Left ventricle myocardium superior (tissue), 1 donor: Measurements from ENCODE around the gene ATF6B. TPM values are rescaled to one million over a fixed set of nuclear protein-coding genes. Genes with fewer than 3 reads are reported as not detected.
A peak's percentile ranks its signal among the peaks of the same experiment; 100 is the strongest.

ENCODE experiments used
- ATAC-seq: fragments of 200-7000 bp; cut with Tn5 transposase; one replicate; pipeline ENCODE4 v1.9.1; 2020; ENCODE audit warnings: mild to moderate bottlenecking, moderate library complexity
- DNase-seq: peaks from one replicate; pipeline ENCODE4 v3.0.0-alpha.2; 2020
- intact Hi-C: fragments of 100-400 bp; cut with micrococcal nuclease; formaldehyde crosslinking; loops from one replicate; pipeline ENCODE4 v1.11.0; 2022
- total RNA-seq: library from RNA; stranded (reverse); fragmentation: NEBNext Ultra II Directional; extraction: Animal tissue kit (Norgen Biotek cat#: 25700); gene quantifications from one replicate; pipeline ENCODE4 v1.2.1, GENCODE V29; 2021
- donor health status: DM: no; HTN: yes; CAD: no; lungs with severe emphysema.

ATF6B gene
- total RNA-seq, 1 donor from 2014 or later, result 26.8 TPM

DNA sequence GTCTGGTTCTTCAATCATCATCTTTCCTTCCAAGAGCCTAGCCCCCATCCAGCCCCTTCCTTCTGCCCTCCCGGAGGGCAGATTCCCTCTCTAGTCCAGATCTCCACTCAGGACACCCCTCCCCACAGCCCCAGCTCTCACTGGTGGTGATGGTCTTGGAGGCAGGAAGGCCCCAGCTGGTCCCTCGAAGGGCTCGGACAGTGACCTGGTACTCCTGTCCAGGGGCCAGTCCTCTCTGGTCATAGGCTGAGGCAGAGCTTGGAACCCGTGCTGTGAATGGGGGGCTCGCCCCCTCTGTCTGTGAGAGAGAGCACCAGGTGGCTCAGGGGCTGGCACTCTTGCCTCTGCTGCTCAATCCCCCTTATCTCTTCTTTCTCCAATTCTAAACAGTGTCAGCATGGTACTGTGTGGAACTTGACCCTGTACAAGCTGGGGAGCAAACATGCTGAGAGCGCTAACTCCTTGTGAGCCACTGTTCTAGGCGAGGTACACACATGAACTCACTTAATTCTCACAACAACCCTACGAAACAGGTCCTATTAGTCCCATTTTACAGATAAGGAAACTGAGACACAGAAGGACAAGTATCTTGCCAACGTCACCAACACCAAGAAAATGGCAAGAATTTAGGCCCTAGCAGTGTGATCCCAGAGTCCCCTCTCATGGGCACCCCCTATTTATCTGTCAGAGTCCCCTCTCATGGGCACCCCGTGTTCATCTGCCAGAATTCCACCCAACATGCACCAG lies 38.8 kb downstream of the ATF6B start:
- DNase-seq, result no peak
- ATAC-seq, result no peak
- intact Hi-C loops, result no loop called here

DNA sequence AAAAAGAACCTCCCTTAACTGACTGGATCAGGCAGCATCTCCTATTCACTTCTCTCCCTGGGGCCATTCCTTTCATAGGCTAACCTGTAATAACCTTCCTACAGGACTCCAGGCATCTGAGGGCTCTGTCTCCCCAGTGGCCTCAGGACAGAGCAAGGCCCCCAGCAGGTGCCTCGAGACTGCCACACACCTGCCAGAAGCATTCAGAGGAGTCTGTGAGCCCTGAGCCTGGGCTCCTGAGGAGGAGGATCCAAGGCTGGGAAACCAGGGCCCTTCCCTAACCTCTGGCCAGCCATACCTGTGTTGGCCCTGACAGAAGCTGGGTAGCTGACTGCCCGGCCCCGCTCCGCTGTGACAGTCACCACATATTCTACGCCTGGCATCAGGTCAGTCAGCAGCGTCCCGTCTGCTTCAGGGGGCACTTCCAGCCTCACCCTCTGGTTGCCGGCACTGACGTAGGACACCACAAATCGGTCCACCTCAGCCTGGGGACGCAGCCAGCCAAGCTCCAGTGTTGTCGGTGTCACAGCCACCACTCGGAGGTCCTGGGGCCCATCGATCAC lies 39.5 kb downstream of the ATF6B start:
- no peak for DNase-seq
- intact Hi-C loops, result no loop called here
- no peak for ATAC-seq

DNA sequence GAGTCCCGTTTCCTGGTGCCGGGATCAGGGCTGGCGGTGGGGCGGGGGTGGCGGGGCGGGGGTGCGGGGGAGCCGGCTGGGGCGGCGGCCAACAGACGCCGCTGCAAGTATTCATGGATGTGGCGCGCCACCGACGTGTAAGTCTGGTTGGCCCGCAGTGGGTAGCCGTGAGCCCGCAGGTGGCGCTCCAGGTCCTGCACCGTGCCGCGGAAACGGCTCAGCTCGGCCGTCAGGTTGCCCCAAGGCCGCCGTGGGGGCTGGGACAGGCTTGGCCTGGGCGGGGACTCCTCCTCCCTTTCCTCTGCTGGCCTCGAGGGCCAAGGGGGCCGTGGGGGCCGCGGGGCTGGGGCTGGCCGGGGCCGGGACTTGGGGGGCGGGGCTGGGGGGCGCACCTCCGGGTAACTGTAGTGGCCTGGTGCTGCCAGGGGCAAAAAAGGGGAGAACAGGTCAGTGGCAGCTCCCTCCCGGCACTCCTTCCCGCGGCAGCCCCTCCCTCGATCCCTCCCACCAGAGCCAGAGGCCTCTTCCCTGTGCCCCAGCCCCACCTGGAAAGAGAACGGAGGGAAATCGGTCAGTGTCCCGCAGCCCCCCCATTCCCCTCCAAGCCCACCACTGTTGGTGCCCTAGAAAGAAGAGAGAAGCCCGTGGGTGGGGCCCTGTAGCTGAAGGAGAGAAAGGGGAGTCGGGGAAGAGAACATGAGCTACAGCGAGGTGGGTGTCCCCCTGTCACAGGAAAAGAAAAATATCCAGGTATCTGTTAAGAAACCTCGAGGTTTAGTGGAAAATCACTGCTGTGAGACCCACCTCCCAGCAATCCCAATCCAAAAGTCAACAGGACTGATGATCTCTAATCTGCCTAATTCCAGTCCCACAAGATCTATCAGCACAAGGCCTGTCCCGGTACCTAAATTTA lies 40.2 kb downstream of the ATF6B start:
- intact Hi-C loops, result no loop called here
- DNase-seq (peak; percentile 90), ATAC-seq (peak; percentile 83)

DNA sequence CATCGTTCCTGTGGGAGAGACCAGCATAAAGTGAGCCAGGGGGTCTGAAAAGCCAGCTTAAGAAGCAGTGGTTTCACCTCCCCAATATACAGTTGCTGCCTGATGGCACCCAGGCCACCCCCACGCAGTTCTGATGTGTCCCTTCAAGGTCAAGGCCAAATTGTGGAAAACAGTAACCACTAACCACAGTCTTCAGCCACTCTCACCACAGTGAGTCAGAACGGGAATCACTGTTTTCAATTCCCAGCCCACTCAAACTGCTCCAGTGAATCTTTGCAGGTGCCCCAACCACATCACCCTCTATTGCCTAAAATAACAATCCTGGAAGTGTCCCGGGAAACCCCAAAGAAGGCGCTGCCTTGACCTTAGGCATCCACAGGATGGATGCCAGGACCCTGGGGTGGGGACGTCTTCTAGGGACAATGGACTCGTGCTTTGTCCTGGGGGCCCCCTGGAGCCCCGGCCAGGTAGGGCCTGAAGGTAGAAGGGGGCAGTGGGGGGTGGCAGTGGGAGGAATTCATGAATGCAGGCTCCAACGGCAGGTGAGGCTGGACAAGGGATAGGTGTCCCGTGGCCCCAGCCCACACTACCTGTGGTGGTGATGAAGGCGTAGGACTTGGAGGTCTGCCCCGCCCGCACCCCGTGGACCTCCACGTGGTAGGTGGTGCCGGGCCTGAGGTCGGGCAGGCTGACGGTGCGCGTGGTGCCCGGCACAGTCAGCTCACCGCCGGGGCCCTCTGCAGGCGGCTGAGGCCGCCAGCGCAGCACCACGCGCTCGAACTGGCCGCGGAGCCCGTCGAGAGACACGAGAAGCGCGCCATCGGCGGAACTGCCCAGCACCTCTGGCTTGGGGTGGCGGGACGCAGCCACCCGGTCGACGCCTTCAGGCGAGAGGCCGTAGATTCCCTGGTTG lies 41.1 kb downstream of the ATF6B start:
- DNase-seq (peak; percentile 56), ATAC-seq (no peak)
- intact Hi-C loops, result no loop called here

DNA sequence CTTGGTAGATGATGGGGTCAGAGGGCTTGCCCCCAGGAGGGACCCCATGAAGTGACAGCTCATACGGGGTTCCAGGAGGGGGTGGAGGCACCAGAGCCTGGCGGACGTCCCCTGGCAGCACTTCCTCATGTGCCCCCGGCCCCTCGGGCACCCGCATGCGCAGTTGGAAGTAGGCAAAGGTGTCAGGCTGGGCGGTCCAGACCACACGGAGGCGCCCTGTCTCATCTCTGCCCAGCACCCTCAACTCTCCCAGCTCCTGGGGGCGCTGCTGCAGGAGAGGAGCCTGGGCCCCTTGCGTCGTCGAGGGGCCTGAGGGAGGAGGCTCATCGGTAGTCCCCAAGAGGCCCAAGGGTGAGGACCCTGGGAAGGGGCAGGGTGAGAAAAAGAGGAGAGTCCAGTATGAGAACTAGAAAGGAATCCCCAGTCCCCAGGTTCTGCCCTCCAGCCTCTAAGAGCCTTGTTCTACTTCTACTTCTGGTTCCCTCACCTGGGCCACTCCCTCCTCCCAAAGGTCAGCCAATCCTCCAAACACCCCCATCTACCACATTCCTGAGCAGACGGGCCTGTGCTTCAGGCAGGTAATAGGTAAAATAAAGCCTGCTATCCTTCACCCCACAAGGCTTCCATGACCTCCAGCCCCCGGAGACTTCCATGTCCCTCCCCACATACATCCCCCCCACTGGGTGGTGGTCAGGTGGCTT lies 42.1 kb downstream of the ATF6B start:
- DNase-seq, result no peak
- intact Hi-C loops, result no loop called here
- no peak for ATAC-seq

DNA sequence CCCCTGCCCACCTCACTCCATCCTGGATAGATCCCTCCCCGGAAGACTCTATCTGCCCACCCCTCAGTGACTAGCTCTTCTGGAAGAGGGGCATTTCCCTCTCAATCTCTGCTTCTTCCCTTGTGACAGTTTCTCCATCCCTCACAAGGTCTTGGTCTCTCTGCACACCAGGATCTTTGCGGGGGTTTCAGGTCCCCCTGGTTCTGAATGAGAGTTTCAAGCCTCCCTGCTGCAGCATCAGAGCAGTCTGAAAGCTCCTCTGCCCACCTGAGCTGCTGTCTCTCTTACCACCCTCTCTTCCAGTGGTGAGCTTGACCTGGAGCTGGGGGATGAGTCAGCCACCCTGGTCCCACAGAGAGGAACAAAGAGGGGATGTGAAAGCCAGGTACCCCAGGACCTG lies 43.3 kb downstream of the ATF6B start:
- intact Hi-C loops, result no loop called here
- ATAC-seq, result no peak
- DNase-seq, result no peak

DNA sequence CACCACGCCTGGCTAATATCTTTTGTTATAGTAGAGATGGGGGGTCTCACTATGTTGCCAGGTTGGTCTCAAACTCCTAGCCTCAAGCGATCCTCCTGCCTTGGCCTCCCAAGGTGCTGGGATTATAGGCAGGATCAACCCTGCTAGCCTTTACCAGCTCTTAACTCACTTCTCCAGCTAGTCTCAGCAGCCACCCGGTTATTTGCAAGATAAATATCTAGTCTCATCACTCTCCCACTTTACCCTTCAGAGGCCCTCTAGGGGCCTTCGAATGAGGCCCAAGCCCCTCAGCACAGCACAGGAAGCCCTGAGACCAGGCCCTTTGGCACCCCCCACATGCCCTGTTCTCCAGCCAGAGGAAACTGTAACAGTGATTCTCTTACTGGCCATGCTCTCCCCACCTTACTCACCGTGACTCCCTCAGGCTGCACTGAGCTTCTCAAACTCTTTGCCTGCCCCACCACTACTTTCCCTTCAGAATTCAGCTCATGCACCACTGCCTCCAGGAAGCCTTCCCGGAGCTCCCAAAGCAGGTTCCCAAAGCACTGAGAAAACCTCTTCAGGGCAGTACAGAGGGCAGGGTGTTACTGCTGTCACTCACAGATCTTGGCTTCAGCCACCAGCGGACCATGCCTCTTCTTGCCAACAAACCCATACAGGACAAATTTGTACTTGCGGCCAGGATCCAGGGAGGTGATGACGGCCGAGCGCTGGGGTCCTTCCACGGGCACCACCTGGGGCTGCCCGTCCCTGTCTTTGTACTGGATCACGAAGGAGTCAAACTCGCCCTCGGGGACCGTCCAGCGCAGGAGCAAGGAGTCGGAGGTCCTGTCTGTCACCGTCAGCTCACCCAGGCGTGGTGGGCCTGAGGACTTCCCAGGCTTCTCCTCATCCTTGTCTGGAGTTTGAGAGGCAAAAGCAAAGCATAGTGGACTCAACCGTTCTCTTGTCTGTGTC lies 44.0 kb downstream of the ATF6B start:
- ATAC-seq (no peak), DNase-seq (no peak)
- intact Hi-C loops, result no loop called here

DNA sequence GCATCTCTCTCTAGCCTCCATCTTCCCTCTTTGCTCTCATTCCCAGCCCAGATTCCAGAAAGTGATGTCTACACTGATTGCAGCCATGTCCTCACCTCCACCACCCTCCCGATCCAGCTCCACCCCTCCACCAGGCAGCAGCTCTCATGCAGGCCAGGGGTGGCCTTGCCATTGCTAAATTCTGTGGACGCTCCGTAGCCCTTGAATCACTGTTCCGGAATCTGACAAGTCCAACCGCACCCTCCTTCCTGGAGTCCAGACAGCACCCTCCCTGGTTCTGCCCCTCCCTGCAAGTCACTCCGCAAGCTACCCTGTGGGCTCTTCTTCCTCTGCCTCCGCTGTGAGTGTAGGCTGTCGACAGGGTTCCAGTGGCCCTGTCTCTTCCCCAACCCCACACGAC lies 45.1 kb downstream of the ATF6B start:
- peak; percentile 75 for DNase-seq
- intact Hi-C loops, result no loop called here
- peak; percentile 68 for ATAC-seq

DNA sequence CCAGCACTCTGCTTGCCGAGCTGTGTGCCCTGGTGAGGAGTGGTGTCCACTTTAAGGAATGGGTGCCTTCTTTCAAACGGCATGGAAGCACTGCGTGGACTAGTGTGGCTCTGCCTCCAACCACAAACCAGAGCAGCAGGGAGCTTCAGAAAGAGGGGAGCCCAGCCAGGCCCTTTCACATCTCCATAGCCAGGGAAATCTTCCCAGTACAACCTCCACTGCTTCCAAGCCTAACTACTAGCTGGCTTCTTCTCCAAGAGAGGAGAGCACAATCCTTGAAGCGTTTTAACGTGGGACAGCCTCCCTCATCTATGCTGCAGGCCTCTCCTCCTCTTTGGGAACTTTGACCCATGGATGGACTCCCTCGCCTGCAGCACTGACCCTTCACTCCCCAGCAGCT lies 45.6 kb downstream of the ATF6B start:
- DNase-seq (no peak), ATAC-seq (peak; percentile 1)
- intact Hi-C loops, result no loop called here

DNA sequence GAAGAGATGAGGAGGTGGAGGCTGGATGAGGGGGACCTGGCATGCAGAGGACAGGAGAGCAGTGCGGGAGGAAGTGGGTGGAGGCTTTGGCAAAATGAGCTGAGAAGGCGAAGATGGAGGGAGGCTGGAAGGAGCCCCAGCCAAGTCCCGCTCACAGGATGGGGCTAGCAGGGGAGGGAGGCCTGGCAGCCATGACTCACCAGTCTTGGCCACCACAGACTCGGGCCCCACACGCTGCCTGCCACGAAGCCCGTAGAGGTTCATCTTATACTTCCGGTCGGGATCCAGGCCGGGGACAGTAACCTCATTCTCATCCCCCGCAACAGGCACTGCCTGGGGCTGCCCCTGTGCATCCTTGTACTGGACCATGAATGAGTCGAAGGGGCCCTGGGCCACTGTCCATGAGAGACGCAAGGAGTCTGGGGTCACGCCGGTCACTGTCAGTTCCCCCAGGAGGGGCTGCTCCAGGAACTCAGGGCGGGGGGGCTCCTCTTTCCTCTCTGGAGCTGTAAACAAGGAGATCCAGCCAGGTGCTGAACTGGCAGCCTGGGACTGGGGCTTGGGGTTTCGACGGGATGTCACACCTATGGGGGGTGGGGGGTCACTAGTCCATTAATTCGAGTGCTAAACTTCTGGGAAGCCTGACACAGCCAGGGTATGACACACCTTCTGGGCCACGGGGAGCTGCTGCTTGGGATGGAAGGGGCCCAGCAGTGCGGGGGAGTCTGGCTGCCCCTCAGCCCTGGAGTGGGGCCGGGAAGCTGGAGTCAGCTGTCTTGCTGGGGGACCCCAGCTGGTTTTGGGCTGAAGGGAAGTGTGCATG lies 46.7 kb downstream of the ATF6B start:
- intact Hi-C loops, result no loop called here
- peak; percentile 73 for ATAC-seq
- DNase-seq, result peak; percentile 82

DNA sequence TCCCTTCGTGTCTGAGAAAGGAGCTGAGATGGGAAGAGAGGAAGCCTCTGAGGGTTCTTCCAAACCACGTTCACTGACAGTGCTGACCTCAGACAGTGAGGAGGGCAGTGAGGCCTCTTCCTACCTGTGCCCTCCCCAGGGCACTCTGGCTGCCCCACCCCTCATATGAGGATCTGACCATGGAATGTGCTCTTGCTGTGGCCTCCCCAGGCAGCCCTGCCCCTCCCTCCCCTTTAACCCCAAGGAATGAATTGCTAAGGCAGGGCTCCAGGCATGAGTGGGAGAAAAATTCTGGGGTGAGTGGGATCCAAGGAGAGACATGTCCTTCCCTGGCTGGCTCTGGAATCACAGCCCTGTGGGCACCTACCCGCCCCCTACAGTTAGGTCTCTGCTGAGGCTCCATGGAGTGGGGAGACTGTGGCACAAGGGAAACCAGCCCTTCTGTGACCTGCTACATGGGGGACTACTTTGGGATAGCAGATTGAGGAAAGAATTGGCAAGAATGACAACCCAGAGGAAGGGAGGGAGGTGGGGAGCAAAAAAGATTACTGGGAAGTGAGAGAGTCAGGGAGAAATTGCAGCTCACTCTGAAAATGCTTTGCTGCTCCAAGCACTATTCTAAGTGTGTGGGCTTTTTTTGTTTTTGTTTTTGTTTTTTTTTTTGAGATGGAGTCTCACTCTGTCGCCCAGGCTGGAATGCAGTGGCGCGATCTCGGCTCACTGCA lies 48.3 kb downstream of the ATF6B start:
- no peak for DNase-seq
- ATAC-seq, result no peak
- intact Hi-C loops, result no loop called here

DNA sequence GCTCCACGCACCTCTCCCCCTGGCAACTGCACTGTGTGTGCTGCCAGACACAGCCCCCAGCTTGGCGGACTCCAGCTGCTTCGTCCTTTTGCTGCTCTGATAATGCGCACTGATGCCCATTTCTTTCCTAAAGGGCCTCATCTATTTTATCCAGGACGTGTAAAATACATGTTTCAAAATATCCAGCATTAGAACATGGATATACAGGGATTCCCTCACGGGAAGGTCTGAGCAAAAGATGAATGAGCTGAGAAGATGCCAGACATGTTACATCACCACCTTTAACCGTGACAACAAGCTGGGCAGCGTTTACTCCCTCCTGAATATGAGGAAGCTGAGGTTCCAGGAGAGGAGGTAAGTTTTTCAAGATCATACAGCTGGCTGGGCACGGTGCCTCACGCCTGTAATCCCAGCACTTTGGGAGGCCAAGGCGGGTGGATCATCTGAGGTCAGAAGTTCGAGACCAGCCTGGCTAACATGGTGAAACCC lies 51.7 kb downstream of the ATF6B start:
- intact Hi-C loops, result no loop called here
- ATAC-seq (peak; percentile 49), DNase-seq (peak; percentile 75)

DNA sequence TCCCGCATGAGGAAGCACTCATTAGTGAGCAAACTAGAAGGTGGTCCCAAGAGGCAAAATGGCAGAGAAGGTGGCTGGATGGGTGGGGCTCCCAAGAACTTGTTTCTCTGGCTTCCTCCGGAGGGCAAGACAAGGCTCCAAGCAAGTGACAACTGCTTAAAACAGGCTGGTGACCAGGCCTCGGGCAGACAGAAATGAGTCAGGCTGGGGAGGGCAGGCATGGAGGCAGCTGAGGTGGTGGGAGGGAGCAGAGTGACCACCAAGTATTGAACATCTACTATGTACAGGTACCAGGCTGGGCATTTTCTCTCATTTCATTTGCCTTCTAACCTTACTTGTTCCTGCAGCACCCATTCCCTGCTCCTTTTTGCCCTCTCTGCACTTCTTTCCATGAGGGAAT lies 52.3 kb downstream of the ATF6B start:
- no peak for ATAC-seq
- DNase-seq, result peak; percentile 12

DNA sequence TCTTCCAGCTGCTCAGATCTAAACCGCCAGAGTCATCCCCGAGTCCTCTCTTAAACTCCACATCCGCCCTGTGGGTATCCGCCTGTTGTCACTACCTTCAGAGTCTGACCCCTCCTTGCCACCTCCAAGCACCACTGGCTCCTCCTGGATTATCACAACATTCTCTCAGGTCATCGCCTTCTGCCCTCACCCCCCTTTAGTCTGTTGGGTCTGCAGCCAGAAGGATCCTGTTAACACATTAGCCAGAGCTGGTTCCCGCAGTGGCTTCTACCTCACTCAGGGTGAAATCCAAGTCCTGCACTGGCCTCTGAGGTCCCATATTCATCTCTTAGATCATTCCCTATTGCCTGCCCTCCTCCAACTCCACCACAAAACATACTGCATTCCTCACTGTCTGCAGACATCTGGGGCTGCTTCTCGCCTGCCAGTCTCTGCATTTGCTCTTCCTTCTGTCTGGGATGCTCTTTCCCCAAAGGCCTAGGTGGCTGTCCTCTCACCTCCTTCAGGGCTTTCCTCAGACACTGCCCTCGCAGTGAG lies 53.0 kb downstream of the ATF6B start:
- ATAC-seq (no peak), DNase-seq (peak; percentile 8)
- intact Hi-C loops, result no loop called here

More for the DNA sequence above, 52.3 kb downstream of the ATF6B start:
- intact Hi-C loops, result no loop called here

DNA sequence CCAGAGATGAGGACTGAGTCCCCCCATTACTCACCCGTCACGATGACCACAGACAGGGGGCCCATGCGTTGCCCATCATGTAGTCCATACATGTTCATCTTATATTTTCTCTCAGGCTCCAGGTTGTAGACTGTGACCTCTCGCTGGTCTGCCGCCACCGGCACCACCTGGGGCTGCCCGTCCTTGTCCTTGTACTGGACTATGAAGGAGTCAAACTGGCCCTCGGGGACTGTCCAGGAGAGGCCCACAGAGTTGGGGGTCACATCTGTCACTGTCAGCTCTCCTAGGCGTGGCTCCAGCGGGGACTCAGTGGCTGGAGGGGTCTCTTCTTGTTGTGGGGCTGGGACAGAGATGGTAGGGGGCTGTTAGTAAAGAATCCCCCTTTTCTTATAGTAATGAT lies 54.4 kb downstream of the ATF6B start:
- no peak for DNase-seq

DNA sequence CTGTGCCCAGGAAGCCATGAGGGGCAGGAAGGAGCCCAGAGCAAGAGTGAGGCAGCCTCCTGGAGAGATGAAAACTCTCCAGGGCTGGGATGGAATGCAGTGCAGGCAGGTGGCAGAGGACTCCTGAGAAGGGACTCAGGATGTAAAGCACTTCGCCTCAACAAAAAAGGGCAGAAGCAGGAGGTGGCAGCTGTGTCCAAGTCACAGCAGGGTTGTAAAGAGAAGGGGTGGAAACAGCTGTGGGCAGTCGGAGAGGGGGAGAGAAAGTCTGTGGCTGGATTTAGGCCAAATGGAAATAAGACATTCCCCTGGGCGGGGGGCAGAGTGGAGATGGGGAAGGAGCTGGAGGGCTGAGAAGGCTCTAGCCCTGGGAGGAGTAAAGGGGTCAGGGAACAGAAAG lies 54.9 kb downstream of the ATF6B start:
- ATAC-seq, result no peak
- no peak for DNase-seq
- intact Hi-C loops, result no loop called here

More for the DNA sequence above, 54.4 kb downstream of the ATF6B start:
- intact Hi-C loops, result no loop called here
- no peak for ATAC-seq
